H1 (cell line): ENCODE results near the gene CIB4. TPM values are rescaled to one million over a fixed set of nuclear protein-coding genes. Genes with fewer than 3 reads are reported as not detected.
A peak's percentile ranks its signal among the peaks of the same experiment; 100 is the strongest.

Source experiments
- CTCF ChIA-PET: fragments of 300-600 bp; sonication (Branson Sonifier 250); formaldehyde crosslinking; loops from one replicate; lab custom pipeline; 2021; ENCODE audit not compliant: partially characterized antibody; lab: Charles Lee
- POLR2A ChIA-PET: fragments of 300-600 bp; sonication (Branson Sonifier 250); formaldehyde crosslinking; loops from one replicate; lab custom pipeline; 2021; ENCODE audit warnings: inconsistent platforms; ENCODE audit not compliant: partially characterized antibody; lab: Charles Lee
- DNase-seq, 2 experiments: peaks; one replicate each; pipeline versions ENCODE4 v3.0.0 to v3.0.0-alpha.2; 2010 to 2022; ENCODE audit warnings: low spot score in 2 of 2, low read depth in 1 of 2, mixed read lengths in 1 of 2
- FAIRE-seq: peaks from 2 replicates; lab custom pipeline; 2011; peaks lifted over from hg19 to GRCh38; lab: Jason Lieb, UNC
- H2AFZ ChIP-seq: 2 replicates; pipeline ENCODE4 v1.8.1; 2012; ENCODE audit warnings: low read length, inconsistent platforms
- H2AK5ac ChIP-seq: 2 replicates; pipeline ENCODE4 v1.6.1; 2013; ENCODE audit warnings: low read depth, low read length
- H2BK120ac ChIP-seq: replicated peaks from 2 replicates; pipeline ENCODE3; 2013; ENCODE audit warnings: low read depth, low read length, inconsistent platforms
- H2BK12ac ChIP-seq: 2 replicates; pipeline ENCODE4 v1.6.1; 2013; ENCODE audit warnings: low read depth, low read length
- H2BK15ac ChIP-seq: 2 replicates; pipeline ENCODE4 v1.6.1; 2013; ENCODE audit warnings: low read length
- H2BK20ac ChIP-seq: 2 replicates; pipeline ENCODE4 v1.6.1; 2013; ENCODE audit warnings: low read length
- H2BK5ac ChIP-seq: 2 replicates; pipeline ENCODE4 v1.6.1; 2013; ENCODE audit warnings: low read depth, low read length
- H3K14ac ChIP-seq: 2 replicates; pipeline ENCODE4 v1.6.1; 2013; ENCODE audit warnings: inconsistent platforms; ENCODE audit not compliant: insufficient read length
- H3K18ac ChIP-seq: 2 replicates; pipeline ENCODE4 v1.6.1; 2013; ENCODE audit warnings: low read length; ENCODE audit errors: extremely low read depth
- H3K23ac ChIP-seq: 2 replicates; pipeline ENCODE4 v1.6.1; 2013; ENCODE audit warnings: inconsistent platforms; ENCODE audit not compliant: insufficient read length
- H3K23me2 ChIP-seq: 2 replicates; pipeline ENCODE4 v1.6.1; 2013; ENCODE audit warnings: low read depth, low read length
- H3K27ac ChIP-seq: 2 replicates; pipeline ENCODE4 v1.6.1; 2011; ENCODE audit warnings: low read depth, low read length, inconsistent platforms
- H3K27me3 ChIP-seq, 4 experiments: replicated peaks in 1 of 4; 1 replicate in 1 of 4; 2 replicates in 3 of 4; pipeline versions ENCODE4 v1.6.1 to v1.8.1; 2011 to 2013; ENCODE audit warnings: low read length in 3 of 4, mild to moderate bottlenecking in 3 of 4, inconsistent platforms in 2 of 4, mixed read lengths in 2 of 4, moderate library complexity in 1 of 4; ENCODE audit not compliant: control insufficient read depth in 3 of 4, insufficient read depth in 3 of 4; ENCODE audit errors: extremely low read depth in 1 of 4
- H3K36me3 ChIP-seq, 4 experiments: 2 replicates each; pipeline versions ENCODE4 v1.6.1 to v1.8.1; 2011 to 2013; ENCODE audit warnings: mild to moderate bottlenecking in 4 of 4, low read length in 3 of 4, moderate library complexity in 2 of 4, control low read depth in 1 of 4, inconsistent platforms in 1 of 4; ENCODE audit not compliant: insufficient read depth in 4 of 4, control insufficient read depth in 2 of 4
- H3K4ac ChIP-seq: replicated peaks from 2 replicates; pipeline ENCODE3; 2013; ENCODE audit warnings: low read length, low read depth, mixed read lengths, inconsistent platforms; ENCODE audit not compliant: insufficient read length
- H3K4me1 ChIP-seq, 4 experiments: replicated peaks in 1 of 4; 1 replicate in 1 of 4; 2 replicates in 3 of 4; pipeline versions ENCODE4 v1.6.1 to v1.8.1; 2011 to 2013; ENCODE audit warnings: low read length in 3 of 4, inconsistent platforms in 2 of 4, mixed read lengths in 1 of 4; ENCODE audit not compliant: insufficient read depth in 4 of 4, control insufficient read depth in 3 of 4
- H3K4me2 ChIP-seq, 2 experiments: 2 replicates each; pipeline versions ENCODE4 v1.6.1 to v1.8.1; 2011 to 2013; ENCODE audit warnings: low read depth in 2 of 2, low read length in 2 of 2, control low read depth in 1 of 2, inconsistent platforms in 1 of 2, mild to moderate bottlenecking in 1 of 2; ENCODE audit not compliant: insufficient read depth in 1 of 2
- H3K4me3 ChIP-seq, 4 experiments: fragments of 200-600, 300-600 bp in 1 of 4; sonication (generic), shearing (Covaris generic), sonication (Bioruptor Twin) in 1 of 4; 2 replicates each; pipeline versions ENCODE4 v1.5.1 to v1.8.1; 2011 to 2016; ENCODE audit warnings: low read length in 4 of 4, low read depth in 3 of 4, control low read depth in 2 of 4, inconsistent platforms in 2 of 4, mild to moderate bottlenecking in 2 of 4, mixed read lengths in 1 of 4, moderate library complexity in 1 of 4; ENCODE audit not compliant: insufficient read depth in 2 of 4; ENCODE audit errors: extremely low read depth in 1 of 4
- H3K56ac ChIP-seq: replicated peaks from 2 replicates; pipeline ENCODE3; 2013; ENCODE audit warnings: low read depth, mild to moderate bottlenecking, mixed read lengths, low read length, inconsistent platforms; ENCODE audit not compliant: insufficient read length
- H3K79me1 ChIP-seq: 2 replicates; pipeline ENCODE4 v1.6.1; 2013; ENCODE audit warnings: low read depth, low read length, control low read depth
- H3K79me2 ChIP-seq, 2 experiments: 2 replicates each; pipeline versions ENCODE4 v1.6.1 to v1.8.1; 2012 to 2013; ENCODE audit warnings: low read length in 2 of 2, mild to moderate bottlenecking in 2 of 2, inconsistent platforms in 1 of 2; ENCODE audit not compliant: insufficient read depth in 2 of 2, control insufficient read depth in 1 of 2
- H3K9ac ChIP-seq, 4 experiments: replicated peaks in 1 of 4; 1 replicate in 1 of 4; 2 replicates in 3 of 4; pipeline versions ENCODE4 v1.6.1 to v1.8.1; 2011 to 2013; ENCODE audit warnings: low read depth in 3 of 4, low read length in 3 of 4, control low read depth in 2 of 4, mild to moderate bottlenecking in 2 of 4, moderate library complexity in 2 of 4, inconsistent platforms in 1 of 4; ENCODE audit errors: extremely low read depth in 1 of 4
- H3K9me3 ChIP-seq, 2 experiments: 2 replicates each; pipeline versions ENCODE4 v1.6.1 to v1.8.1; 2012 to 2013; ENCODE audit warnings: mild to moderate bottlenecking in 2 of 2, moderate library complexity in 2 of 2, control low read depth in 1 of 2, inconsistent platforms in 1 of 2, low read depth in 1 of 2, low read length in 1 of 2, mixed read lengths in 1 of 2; ENCODE audit not compliant: insufficient read depth in 2 of 2
- H4K20me1 ChIP-seq, 2 experiments: replicated peaks in 1 of 2; 2 replicates each; pipeline versions ENCODE3 to v1.8.1; 2011 to 2013; ENCODE audit warnings: inconsistent platforms in 2 of 2, low read length in 2 of 2, mild to moderate bottlenecking in 1 of 2; ENCODE audit not compliant: insufficient read depth in 2 of 2, control insufficient read depth in 1 of 2
- H4K5ac ChIP-seq: 2 replicates; pipeline ENCODE4 v1.6.1; 2013; ENCODE audit warnings: low read length, low read depth, mixed read lengths, inconsistent platforms; ENCODE audit not compliant: insufficient read length
- H4K8ac ChIP-seq: 2 replicates; pipeline ENCODE4 v1.8.0; 2013; ENCODE audit warnings: mild to moderate bottlenecking, moderate library complexity, low read length, inconsistent platforms; ENCODE audit not compliant: insufficient read depth; ENCODE audit errors: extremely low read depth
- H4K91ac ChIP-seq: replicated peaks from 2 replicates; pipeline ENCODE3; 2013; ENCODE audit warnings: low read length, mixed read lengths, inconsistent platforms; ENCODE audit not compliant: insufficient read length
- EGR1 ChIP-seq: IDR thresholded peaks from 2 replicates; pipeline ENCODE4 v1.6.1; 2011; ENCODE audit warnings: low read depth, low read length, borderline replicate concordance
- NANOG ChIP-seq: IDR thresholded peaks from 2 replicates; pipeline ENCODE4 v1.6.1; 2011; ENCODE audit warnings: low read length, low read depth, mild to moderate bottlenecking, inconsistent platforms; ENCODE audit not compliant: insufficient read depth, poor library complexity, severe bottlenecking
- SIRT6 ChIP-seq: IDR thresholded peaks from one replicate; pipeline ENCODE4 v1.7.1; 2012; ENCODE audit warnings: low read length, inconsistent platforms
- SRF ChIP-seq: IDR thresholded peaks from 2 replicates; pipeline ENCODE4 v1.6.1; 2011; ENCODE audit warnings: mild to moderate bottlenecking, low read depth, low read length, moderate library complexity
- WGBS, 2 experiments: shearing (Covaris generic) in 1 of 2; methylation state at CpG; one replicate each; pipeline versions ENCODE4 v1.1.6 to v1.1.7; 2013 to 2015; ENCODE audit warnings: low lambda C conversion rate in 2 of 2, mixed read lengths in 2 of 2, inconsistent platforms in 1 of 2, low coverage in 1 of 2, missing lambda C conversion rate in 1 of 2; ENCODE audit not compliant: insufficient replicate concordance in 2 of 2, insufficient coverage in 1 of 2, insufficient read length in 1 of 2; ENCODE audit errors: extremely low coverage in 1 of 2, missing lambda C conversion rate in 1 of 2; 5-methylcytosine and 5-hydroxymethylcytosine counted together
- polyA plus RNA-seq, 7 experiments: library from polyadenylated mRNA; depleted of rRNA in 3 of 7; stranded (reverse) in 5 of 7; unstranded in 2 of 7; fragments of >200 nt in 5 of 7; fragments of 200-250 nt in 2 of 7; gene quantifications; 1 replicate in 5 of 7; 2 replicates in 1 of 7; 4 replicates in 1 of 7; pipeline versions ENCODE4 v1.2.1 to v1.2.3, GENCODE V29; 2011 to 2013; ENCODE audit warnings: missing spikeins in 2 of 7, mixed read lengths in 2 of 7
- total RNA-seq: library from RNA; stranded (reverse); fragmentation: NEBNext Ultra II Directional; extraction: Animal tissue kit (Norgen Biotek cat#: 25700); gene quantifications from 2 replicates; pipeline ENCODE4 v1.2.1, GENCODE V29; 2021

CIB4 gene
- total and polyA plus RNA-seq, 2 of the 8 experiments (the other 6 are each of a cell fraction or from before 2014, with no cell fraction given): not detected

DNA sequence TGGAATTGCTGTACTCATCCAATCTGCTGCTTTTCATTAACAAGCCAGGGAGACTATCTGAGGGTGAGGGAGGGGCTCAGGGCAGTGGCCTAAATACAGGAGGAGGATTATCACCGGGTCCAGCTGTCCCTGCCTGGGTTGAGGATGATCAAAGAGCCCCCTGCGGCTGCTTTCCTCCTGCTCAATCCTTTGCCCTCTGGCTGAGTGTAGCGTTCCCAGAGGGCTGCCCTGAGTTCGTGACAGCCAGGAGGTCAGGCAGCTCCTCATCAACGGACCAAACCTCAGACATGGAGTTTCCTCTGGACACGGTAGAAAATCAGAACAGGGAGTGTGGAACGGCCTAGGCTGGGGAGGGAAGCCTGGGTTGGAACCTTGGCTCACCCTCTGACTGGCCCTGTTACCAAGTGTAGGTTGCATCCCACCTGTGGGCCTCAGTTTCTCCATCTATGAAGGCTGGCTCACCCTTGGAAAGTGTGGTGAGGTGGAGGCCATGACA lies 23.5 kb downstream of the CIB4 start:
- FAIRE-seq (no peak), DNase-seq (peak in 1 of 2 experiments; percentile 20)
- no peak overlapping the region for H2BK5ac ChIP-seq
- H3K18ac ChIP-seq: no peak overlapping the region
- no peak overlapping the region for H3K9ac ChIP-seq
- no peak overlapping the region for H2BK20ac ChIP-seq
- H2BK120ac ChIP-seq: no peak overlapping the region
- no peak overlapping the region for H2BK15ac ChIP-seq
- no peak overlapping the region for H2AK5ac ChIP-seq
- H3K79me1 ChIP-seq: no peaks in the 10 kb centered on the region
- H4K8ac ChIP-seq: no peak overlapping the region; the same call in 1 of the 2 replicates
- no peak overlapping the region for H4K91ac ChIP-seq
- TF ChIP-seq NANOG: no peak
- TF ChIP-seq SIRT6: no peak
- no peak for TF ChIP-seq EGR1
- TF ChIP-seq SRF: no peak
- no peak overlapping the region for H3K4me2 ChIP-seq
- no peak overlapping the region for H2BK12ac ChIP-seq
- H3K56ac ChIP-seq: no peak overlapping the region
- H3K23ac ChIP-seq: no peak overlapping the region
- H3K36me3 ChIP-seq: no peaks in the 10 kb centered on the region
- H3K14ac ChIP-seq: no peak overlapping the region
- no peak overlapping the region for H3K4ac ChIP-seq
- H3K79me2 ChIP-seq: no peaks in the 10 kb centered on the region
- WGBS, 2 experiments: 92% methylated on average over 7 of the region's 7 CpGs; no CpG with 5 or more reads in 1 of the 2 experiments
- no peaks in the 10 kb centered on the region; a peak in 1 of 7 replicates for H3K27me3 ChIP-seq
- H3K4me1 ChIP-seq: peaks cover 0 to 23% (median 10%) of the 10 kb centered on the region in 4 experiments; a peak in 6 of 7 replicates
- H3K23me2 ChIP-seq: no peaks in the 10 kb centered on the region
- H3K4me3 ChIP-seq: no peak overlapping the region
- H3K9me3 ChIP-seq: no peaks in the 10 kb centered on the region
- no peak overlapping the region for H4K5ac ChIP-seq
- ChIA-PET POLR2A (no interaction called here), CTCF (interaction anchor here (0.8 to 17.4 kb wide), 6 partner anchors 11 to 125 kb away, joined by 3 to 367 read pairs (median 4); no protein-coding TSS in a partner anchor)
- no peaks in the 10 kb centered on the region for H4K20me1 ChIP-seq
- no peak overlapping the region for H3K27ac ChIP-seq
- no peak overlapping the region for H2AFZ ChIP-seq
